ENCODE measurements around the gene UPP2. TPM values are rescaled to one million over a fixed set of nuclear protein-coding genes. Genes with fewer than 3 reads are reported as not detected.

Gene UPP2
- total and polyA plus RNA-seq, 2 of the 13 experiments (the other 11 are each of a cell fraction or from before 2014, with no cell fraction given): 0.07 to 0.28 TPM

DNA sequence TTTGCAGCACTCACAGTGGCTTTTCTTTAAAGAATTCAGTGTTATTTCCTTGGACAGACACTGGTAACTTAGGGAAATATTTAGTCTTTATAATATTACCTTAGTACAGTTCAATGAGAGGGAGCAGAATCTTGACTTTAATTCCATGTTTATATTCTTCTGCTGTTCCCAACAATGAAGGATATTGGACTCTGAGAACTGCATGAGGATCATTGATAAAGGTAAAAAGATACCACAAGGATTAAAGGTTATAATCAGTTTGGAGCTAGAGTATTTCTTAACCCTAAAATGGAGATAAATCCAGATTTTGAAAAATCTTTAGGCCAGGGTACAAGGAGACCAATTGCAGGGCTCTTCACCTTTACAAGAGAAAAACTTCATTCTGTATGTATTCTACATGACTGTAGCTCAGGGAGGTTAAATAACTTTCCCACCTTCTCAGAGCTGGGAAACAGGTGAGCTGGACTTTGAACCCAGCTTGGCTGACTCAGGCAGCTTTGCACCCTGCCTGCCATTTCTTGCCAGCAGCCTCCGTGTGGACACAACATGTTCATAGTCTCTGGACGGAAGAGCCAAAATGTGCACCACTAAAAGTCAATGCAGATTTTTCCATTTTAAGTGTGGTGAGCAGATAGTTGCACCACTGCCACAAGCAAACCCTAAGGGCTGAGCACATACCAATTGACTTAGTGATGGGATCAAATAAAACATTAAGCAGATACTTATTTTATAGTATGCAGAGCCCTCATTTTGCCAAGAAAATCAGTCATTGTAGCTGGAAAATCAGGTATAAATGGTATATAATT, 26.7 kb downstream of the UPP2 start (continued):
- TF ChIP-seq U2AF2 (IDR thresholded peaks at IDR 0.05; ENCODE audit: low read depth, low read length): no peak
- TF ChIP-seq FOXK2 (IDR thresholded peaks at IDR 0.05): no peak
- peak; percentile 78; the same call in 1 of the 2 replicates for TF ChIP-seq ISL2 (CRISPR knock-in tag; IDR thresholded peaks at IDR 0.05)
- TF ChIP-seq MATR3 (CRISPR knock-in tag; IDR thresholded peaks at IDR 0.05): no peak
- TF ChIP-seq ZNF766 (CRISPR knock-in tag; IDR thresholded peaks at IDR 0.05; ENCODE audit: borderline replicate concordance): peak; percentile 69; the same call in 1 of the 2 replicates
- TF ChIP-seq RFXAP (CRISPR knock-in tag; IDR thresholded peaks at IDR 0.05; ENCODE audit: borderline replicate concordance): peak; percentile 61; the same call in 1 of the 2 replicates
- TF ChIP-seq SMARCC2 (IDR thresholded peaks at IDR 0.05): no peak
- TF ChIP-seq CBX5 (CRISPR knock-in tag; IDR thresholded peaks at IDR 0.05; ENCODE audit: borderline replicate concordance): peak; percentile 97; the same call in 1 of the 2 replicates
- no peak for TF ChIP-seq PRPF4 (IDR thresholded peaks at IDR 0.05; ENCODE audit: low read depth, low read length, poor library complexity, severe bottlenecking)
- no peak for TF ChIP-seq ZFX (CRISPR knock-in tag; IDR thresholded peaks at IDR 0.05; ENCODE audit: low read depth)
- TF ChIP-seq ZNF607 (CRISPR knock-in tag; IDR thresholded peaks at IDR 0.05; ENCODE audit: borderline replicate concordance): 0 out of 2 replicates have a peak, but pooled peaks have one; percentile 21
- TF ChIP-seq ZFP41 (CRISPR knock-in tag; IDR thresholded peaks at IDR 0.05; ENCODE audit: borderline replicate concordance): no peak
- TF ChIP-seq ZNF329 (CRISPR knock-in tag; IDR thresholded peaks at IDR 0.05; ENCODE audit: low read depth): no peak
- TF ChIP-seq, protein P1, sequence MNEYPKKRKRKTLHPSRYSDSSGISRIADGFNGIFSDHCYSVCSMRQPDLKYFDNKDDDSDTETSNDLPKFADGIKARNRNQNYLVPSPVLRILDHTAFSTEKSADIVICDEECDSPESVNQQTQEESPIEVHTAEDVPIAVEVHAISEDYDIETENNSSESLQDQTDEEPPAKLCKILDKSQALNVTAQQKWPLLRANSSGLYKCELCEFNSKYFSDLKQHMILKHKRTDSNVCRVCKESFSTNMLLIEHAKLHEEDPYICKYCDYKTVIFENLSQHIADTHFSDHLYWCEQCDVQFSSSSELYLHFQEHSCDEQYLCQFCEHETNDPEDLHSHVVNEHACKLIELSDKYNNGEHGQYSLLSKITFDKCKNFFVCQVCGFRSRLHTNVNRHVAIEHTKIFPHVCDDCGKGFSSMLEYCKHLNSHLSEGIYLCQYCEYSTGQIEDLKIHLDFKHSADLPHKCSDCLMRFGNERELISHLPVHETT (CRISPR knock-in tag; conservative IDR thresholded peaks at IDR 0.05): no peak
- TF ChIP-seq TEAD2 (CRISPR knock-in tag; IDR thresholded peaks at IDR 0.05): no peak
- TF ChIP-seq, protein P2, sequence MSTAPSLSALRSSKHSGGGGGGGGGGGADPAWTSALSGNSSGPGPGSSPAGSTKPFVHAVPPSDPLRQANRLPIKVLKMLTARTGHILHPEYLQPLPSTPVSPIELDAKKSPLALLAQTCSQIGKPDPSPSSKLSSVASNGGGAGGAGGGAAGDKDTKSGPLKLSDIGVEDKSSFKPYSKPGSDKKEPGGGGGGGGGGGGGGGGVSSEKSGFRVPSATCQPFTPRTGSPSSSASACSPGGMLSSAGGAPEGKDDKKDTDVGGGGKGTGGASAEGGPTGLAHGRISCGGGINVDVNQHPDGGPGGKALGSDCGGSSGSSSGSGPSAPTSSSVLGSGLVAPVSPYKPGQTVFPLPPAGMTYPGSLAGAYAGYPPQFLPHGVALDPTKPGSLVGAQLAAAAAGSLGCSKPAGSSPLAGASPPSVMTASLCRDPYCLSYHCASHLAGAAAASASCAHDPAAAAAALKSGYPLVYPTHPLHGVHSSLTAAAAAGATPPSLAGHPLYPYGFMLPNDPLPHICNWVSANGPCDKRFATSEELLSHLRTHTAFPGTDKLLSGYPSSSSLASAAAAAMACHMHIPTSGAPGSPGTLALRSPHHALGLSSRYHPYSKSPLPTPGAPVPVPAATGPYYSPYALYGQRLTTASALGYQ (CRISPR knock-in tag; IDR thresholded peaks at IDR 0.05): no peak; the same call in 1 of the 2 replicates
- TF ChIP-seq ZMYM2 (CRISPR knock-in tag; IDR thresholded peaks at IDR 0.05): 0 out of 2 replicates have a peak, but pooled peaks have one; percentile 55
- TF ChIP-seq, protein P3, sequence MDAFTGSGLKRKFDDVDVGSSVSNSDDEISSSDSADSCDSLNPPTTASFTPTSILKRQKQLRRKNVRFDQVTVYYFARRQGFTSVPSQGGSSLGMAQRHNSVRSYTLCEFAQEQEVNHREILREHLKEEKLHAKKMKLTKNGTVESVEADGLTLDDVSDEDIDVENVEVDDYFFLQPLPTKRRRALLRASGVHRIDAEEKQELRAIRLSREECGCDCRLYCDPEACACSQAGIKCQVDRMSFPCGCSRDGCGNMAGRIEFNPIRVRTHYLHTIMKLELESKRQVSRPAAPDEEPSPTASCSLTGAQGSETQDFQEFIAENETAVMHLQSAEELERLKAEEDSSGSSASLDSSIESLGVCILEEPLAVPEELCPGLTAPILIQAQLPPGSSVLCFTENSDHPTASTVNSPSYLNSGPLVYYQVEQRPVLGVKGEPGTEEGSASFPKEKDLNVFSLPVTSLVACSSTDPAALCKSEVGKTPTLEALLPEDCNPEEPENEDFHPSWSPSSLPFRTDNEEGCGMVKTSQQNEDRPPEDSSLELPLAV (CRISPR knock-in tag; conservative IDR thresholded peaks at IDR 0.05; ENCODE audit: low read depth): no peak
- TF ChIP-seq EZH2 (conservative IDR thresholded peaks at IDR 0.05; ENCODE audit: low read depth, low read length): no peak
- no peak for TF ChIP-seq NCOA5 (CRISPR knock-in tag; IDR thresholded peaks at IDR 0.05)
- TF ChIP-seq, protein P4, sequence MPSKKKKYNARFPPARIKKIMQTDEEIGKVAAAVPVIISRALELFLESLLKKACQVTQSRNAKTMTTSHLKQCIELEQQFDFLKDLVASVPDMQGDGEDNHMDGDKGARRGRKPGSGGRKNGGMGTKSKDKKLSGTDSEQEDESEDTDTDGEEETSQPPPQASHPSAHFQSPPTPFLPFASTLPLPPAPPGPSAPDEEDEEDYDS (CRISPR knock-in tag; IDR thresholded peaks at IDR 0.05): peak; percentile 78
- TF ChIP-seq, protein P5, sequence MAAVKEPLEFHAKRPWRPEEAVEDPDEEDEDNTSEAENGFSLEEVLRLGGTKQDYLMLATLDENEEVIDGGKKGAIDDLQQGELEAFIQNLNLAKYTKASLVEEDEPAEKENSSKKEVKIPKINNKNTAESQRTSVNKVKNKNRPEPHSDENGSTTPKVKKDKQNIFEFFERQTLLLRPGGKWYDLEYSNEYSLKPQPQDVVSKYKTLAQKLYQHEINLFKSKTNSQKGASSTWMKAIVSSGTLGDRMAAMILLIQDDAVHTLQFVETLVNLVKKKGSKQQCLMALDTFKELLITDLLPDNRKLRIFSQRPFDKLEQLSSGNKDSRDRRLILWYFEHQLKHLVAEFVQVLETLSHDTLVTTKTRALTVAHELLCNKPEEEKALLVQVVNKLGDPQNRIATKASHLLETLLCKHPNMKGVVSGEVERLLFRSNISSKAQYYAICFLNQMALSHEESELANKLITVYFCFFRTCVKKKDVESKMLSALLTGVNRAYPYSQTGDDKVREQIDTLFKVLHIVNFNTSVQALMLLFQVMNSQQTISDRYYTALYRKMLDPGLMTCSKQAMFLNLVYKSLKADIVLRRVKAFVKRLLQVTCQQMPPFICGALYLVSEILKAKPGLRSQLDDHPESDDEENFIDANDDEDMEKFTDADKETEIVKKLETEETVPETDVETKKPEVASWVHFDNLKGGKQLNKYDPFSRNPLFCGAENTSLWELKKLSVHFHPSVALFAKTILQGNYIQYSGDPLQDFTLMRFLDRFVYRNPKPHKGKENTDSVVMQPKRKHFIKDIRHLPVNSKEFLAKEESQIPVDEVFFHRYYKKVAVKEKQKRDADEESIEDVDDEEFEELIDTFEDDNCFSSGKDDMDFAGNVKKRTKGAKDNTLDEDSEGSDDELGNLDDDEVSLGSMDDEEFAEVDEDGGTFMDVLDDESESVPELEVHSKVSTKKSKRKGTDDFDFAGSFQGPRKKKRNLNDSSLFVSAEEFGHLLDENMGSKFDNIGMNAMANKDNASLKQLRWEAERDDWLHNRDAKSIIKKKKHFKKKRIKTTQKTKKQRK (IDR thresholded peaks at IDR 0.05; ENCODE audit: low read length): no peak
